Measurements from ENCODE around the gene ARHGAP18.
A peak's percentile ranks its signal among the peaks of the same experiment; 100 is the strongest.

The ARHGAP18 gene

GRCh38 chr6:129641344-129641743, 68.6 kb downstream of the ARHGAP18 start:
- DNase-seq = peak; percentile 74

DNA sequence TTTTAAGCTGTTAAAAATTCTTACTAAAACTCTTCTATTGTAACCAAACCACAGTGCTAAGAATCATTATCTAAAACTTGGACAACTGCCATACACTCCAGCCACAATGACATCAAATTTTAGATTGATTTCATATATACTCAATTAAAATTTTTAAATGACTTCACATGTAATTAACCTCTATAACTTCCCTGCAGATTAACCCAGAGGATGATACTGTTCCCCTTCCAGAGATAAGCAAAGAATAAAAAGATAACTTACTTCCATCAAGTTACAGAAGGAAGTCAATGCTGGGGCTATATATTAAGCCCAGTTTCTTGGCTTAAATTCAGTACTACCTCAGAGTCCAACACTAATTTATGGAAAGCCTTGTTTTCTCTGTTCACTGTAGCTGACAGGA, 71.3 kb downstream of the ARHGAP18 start:
- DNase-seq = no peak

DNA sequence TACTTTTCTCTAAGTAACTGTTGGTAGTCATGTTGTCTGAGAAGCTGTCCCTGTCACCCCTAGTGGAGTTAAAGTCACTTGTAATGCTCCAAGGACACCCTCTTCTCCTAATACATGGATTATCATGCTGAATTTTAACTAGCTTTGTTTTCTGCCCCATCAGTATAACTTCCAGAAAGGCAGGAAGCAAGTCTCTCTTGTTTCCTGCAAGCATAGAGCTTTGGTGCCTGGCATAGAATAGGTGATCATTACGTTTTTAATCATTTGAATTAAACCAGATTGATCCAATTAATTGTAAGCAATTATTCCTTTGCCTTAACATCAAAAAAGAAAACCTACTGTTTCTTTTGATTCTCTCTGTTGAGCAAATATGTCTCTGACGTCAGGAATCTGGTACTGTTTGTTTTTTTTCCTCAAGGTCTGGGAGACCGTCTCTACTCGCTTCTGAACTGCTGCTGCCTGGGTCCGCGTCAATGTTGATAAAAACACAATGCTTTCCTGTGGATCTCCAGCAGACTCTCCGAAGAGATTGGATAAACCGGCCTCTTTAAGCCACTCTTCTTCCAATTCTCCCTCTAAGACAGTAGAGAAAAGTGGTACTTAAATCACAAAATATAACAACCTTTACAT, 71.8 kb downstream of the ARHGAP18 start:
- DNase-seq = no peak

DNA sequence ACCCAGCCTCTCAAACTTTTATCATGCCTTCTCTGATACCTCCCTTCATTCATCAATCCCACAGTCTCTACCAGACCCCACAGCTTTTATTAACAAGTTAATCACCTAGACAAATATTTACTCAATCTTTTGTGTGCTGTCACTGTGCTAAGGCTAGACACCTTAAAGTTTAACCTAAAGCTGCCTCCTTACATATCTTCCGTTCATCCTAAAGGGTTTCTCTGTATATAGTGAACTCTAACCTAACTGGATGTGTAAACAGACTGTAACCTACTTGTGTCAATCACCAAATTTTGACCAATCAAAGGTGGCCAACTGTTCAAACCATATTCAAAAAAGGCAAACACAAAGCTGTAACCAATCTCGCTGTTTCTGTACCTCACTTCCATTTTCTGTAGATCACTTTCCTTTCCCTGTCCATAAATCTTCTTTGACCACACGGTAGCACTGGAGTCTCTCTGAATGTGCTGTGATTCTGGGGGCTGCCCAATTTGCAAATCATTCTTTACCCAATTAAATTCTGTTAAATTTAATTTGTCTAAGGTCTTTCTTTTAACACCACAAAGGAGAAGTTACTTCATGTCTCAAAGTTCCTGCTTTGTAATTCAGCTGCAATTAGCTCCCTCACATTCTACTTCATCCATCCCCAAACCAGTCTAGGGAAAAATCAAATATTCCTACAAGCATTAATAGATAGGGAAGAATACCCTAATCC, 72.5 kb downstream of the ARHGAP18 start:
- no peak for DNase-seq

GRCh38 chr6:129635396-129636130, 74.4 kb downstream of the ARHGAP18 start:
- peak; percentile 82 for DNase-seq

GRCh38 chr6:129634411-129635230, 75.4 kb downstream of the ARHGAP18 start:
- no peak for DNase-seq

DNA sequence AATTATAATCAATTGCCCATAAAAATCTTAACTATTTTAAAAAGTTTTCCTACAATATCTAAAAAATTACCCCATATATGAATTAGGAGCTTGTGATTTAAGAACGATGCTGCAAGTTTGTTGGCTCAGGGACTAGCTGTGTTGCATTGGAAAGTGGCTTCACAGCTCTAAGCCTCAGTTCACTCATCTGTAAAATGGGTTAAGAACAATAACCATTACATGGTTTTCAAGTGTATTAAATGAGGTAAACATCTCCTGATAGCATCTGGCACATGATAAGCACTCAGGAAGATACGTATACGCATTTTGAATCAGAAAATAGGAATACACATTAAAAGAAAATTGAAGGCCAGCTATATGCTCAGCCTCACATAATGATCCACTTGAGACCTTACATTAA, 76.4 kb downstream of the ARHGAP18 start:
- DNase-seq = no peak

- DNase-seq = no peak
Observed at GRCh38 chr6:129632172-129632613, 77.8 kb downstream of the ARHGAP18 start.

DNA sequence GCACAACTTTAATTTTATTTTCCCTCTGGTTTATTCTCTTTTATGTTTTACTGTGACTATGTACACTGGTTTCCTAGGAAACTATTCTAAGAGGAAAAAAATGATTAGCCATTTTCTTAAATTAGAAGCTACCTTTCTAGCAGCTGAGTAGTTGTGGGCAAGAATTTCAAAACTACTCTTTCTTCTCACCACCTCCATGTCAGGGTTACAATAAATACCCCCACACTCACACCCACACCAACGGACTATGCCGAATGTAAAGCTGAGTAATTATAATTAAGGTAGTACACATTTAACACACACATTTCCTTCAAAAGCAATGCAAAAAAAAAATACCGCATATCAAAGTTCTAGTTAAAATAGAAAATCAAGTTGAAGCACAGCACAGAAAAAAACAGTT, 78.9 kb downstream of the ARHGAP18 start:
- DNase-seq = no peak

DNA sequence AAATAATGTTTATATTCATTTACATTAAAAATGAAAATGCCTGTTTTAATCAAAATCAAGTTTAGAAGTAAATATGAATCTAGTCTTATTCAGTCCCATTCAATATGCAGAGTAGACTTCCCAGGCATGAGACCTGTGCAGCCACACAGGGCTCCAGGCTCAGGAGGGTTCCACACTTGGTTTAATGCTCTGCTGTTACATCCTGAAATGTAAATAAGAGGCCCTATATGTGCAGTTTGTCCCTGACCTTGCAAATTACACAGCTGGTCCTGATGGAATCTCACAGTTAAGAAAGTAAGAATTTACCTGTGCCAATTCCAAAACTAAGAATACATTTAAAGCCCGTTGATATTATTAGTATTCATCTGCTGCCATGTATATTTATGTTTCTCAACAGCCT, 79.4 kb downstream of the ARHGAP18 start:
- no peak for DNase-seq

DNA sequence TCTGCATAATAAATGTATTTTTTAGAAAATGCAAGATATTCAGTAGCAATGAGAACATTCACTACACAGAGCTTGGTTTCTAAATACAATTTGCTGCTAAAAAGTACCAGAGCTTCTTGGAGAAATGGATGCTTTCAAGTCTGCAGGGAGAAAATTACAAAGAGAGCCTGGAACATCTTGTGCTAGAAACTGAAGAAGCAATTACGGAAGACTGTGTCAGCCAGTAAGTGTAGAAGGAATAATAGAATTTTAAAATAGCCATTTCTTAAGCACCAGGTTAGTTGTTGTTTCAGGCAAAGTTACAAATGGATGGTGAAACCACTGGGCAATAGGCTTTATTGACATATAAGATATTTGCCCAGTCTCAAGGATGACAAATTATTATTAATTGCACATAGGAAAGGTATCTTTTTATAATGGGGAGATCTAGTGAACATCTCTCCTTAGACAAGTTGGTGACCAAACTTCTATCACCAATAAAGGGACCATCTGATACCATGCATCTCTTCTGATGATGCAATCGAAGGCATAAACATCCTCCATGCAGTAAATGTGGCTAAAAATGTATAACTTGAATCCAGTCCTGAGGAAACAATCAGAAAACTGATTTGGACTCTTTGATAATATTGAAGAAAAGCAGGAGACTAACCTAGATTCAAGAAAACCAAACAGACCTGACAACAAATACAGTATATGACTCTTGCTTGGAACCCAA, 81.7 kb downstream of the ARHGAP18 start:
- no peak for DNase-seq

DNA sequence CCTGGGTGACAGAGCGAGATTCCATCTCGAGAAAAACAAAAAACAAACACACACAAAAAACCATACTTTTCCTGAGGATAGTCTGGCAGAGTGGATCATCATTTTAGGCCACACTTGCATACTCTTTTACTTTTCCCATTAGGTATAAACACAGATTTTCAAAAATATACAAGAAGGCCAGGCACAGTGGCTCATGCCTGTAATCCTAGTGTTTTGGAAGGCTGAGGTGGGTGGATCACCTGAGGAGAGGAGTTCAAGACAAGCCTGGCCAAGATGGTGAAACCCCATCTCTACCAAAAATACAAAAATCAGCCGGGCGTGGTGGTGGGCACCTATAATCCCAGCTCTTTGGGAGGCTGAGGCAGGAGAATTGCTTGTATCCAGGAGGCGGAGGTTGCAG, 85.5 kb downstream of the ARHGAP18 start:
- no peak for DNase-seq

DNA sequence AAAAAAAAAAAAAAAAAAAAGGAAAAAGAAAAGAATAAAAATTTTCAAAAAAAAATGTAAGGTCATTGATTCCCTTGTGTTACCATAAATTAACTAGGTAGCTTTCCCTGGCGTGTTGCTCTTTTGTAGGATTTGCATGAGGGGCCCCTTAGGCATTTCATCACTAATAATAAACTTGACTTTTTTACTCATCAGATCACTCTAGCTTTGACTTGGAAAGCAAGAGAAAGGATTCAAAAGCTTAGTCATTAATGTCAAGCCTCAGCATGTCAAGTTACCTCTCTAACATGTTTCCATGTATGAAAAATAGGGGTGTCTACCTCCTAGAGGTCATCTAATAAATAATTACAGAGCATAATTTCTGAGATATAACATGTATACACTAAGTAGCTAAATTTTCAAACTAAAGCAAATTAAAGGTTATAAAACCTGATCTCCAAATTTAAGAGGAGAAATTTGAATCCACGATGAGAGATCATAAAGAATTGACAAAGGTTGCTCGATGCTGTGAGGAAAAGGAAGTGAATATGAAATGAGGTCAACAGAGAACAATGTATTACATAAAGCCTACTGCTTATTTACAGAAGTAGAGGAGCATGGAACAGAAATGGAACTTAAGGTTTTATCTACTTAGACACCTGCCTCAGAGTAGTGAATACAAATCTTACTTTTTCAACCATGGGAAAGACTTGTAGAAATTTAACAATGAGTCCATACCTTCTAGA, 86.8 kb downstream of the ARHGAP18 start:
- no peak for DNase-seq

- DNase-seq = no peak
Observed at GRCh38 chr6:129621252-129621651, 88.7 kb downstream of the ARHGAP18 start.

GRCh38 chr6:129620234-129620610, 89.8 kb downstream of the ARHGAP18 start:
- DNase-seq = no peak

DNA sequence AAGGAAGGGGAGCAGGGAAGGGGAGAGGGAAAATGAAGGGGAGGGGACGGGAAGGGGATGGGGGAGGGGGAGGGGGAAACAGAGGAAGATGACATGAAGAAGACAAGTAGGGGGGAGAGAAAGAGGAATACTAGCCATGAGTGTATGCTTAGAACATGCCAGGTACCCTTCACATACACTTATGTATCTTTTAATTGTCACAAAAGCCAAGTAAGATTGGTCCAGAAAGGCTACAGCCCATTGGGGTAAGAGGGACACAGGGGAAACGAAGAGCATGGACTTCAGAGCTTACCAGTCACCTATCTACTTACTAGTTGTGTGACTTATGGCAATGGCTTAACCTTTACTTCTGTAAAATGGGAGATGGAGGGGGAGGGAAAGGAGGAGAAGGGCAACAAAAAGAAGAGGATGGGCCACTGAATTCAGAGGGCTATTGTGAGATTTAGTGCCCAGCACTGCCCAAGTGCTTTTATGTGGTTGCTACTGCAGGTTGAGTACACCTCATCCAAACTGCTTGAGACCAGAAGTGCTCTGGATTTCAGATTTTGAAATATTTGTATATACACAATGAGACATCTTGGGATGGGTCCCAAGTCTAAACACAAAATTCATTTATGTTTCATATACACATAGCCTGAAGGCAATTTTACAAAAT, 90.3 kb downstream of the ARHGAP18 start:
- no peak for DNase-seq

- DNase-seq = no peak
Observed at GRCh38 chr6:129617986-129618385, 92.0 kb downstream of the ARHGAP18 start.

- DNase-seq = no peak
Observed at GRCh38 chr6:129615496-129615895, 94.5 kb downstream of the ARHGAP18 start.

GRCh38 chr6:129615020-129615419, 95.0 kb downstream of the ARHGAP18 start:
- DNase-seq = no peak

DNA sequence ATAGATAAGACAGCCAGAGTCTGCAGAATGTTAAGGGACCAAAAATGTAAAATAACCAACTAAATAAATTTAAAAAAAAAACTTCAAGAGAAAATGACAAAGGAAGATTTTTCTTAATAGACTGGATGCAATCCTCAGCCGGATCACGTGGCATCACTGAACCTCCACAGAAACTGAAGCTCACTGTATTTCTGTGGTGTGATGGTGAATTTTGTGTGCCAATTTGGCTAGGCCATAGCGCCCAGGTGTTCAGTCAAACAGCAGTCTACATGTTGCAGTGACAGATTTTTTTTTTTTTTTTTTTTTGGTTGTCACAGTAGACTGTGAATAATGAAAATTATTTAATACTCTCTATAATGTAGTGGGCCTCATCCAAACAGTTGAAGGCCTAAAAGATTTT, 95.5 kb downstream of the ARHGAP18 start:
- no peak for DNase-seq

- DNase-seq = no peak
Observed at GRCh38 chr6:129612440-129612839, 97.5 kb downstream of the ARHGAP18 start.
